ENCODE data around the gene WSCD1.

Gene WSCD1

GRCh38 chr17:6159541-6160231 is 89.5 kb downstream of the WSCD1 start:
- DNase-seq (ENCODE audit: extremely low read depth, insufficient read length): no peak
- Histone ChIP-seq H3K4me3 (replicated peaks; ENCODE audit: low read depth, low read length) (no peak overlapping the region), H3K27me3 (replicated peaks; ENCODE audit: control insufficient read depth, insufficient read depth, low read length) (no peaks in the 10 kb centered on the region), H3K36me3 (ENCODE audit: control insufficient read depth, insufficient read depth, low read length) (no peaks in the 10 kb centered on the region)
- TF ChIP-seq CTCF (IDR thresholded peaks at IDR 0.05; ENCODE audit: insufficient read depth, low read length, poor library complexity, severe bottlenecking): no peak

- no peak for DNase-seq (ENCODE audit: extremely low read depth, insufficient read length)
- H3K27me3 ChIP-seq (replicated peaks; ENCODE audit: control insufficient read depth, insufficient read depth, low read length): no peaks in the 10 kb centered on the region
These were observed 90.0 kb downstream of the WSCD1 start for GRCh38 chr17:6160232-6160555.

GRCh38 chr17:6160911-6161855 is 91.0 kb downstream of the WSCD1 start:
- H3K27me3 ChIP-seq (replicated peaks; ENCODE audit: control insufficient read depth, insufficient read depth, low read length): no peaks in the 10 kb centered on the region
- no peak for DNase-seq (ENCODE audit: extremely low read depth, insufficient read length)
- no peak overlapping the region for H3K4me3 ChIP-seq (replicated peaks; ENCODE audit: low read depth, low read length)
- no peaks in the 10 kb centered on the region for H3K36me3 ChIP-seq (ENCODE audit: control insufficient read depth, insufficient read depth, low read length)
- TF ChIP-seq CTCF (IDR thresholded peaks at IDR 0.05; ENCODE audit: insufficient read depth, low read length, poor library complexity, severe bottlenecking): no peak

More at GRCh38 chr17:6160232-6160555, 90.0 kb downstream of the WSCD1 start:
- Histone ChIP-seq H3K4me3 (replicated peaks; ENCODE audit: low read depth, low read length) (no peak overlapping the region), H3K36me3 (ENCODE audit: control insufficient read depth, insufficient read depth, low read length) (no peaks in the 10 kb centered on the region)
- TF ChIP-seq CTCF (IDR thresholded peaks at IDR 0.05; ENCODE audit: insufficient read depth, low read length, poor library complexity, severe bottlenecking): no peak

GRCh38 chr17:6162216-6162615 is 92.0 kb downstream of the WSCD1 start:
- DNase-seq (ENCODE audit: extremely low read depth, insufficient read length): no peak
- Histone ChIP-seq H3K4me3 (replicated peaks; ENCODE audit: low read depth, low read length) (no peak overlapping the region), H3K27me3 (replicated peaks; ENCODE audit: control insufficient read depth, insufficient read depth, low read length) (no peaks in the 10 kb centered on the region; the same call in 1 of the 2 replicates)

GRCh38 chr17:6162892-6163291 is 92.7 kb downstream of the WSCD1 start:
- DNase-seq (ENCODE audit: extremely low read depth, insufficient read length): no peak
- no peak for TF ChIP-seq CTCF (IDR thresholded peaks at IDR 0.05; ENCODE audit: insufficient read depth, low read length, poor library complexity, severe bottlenecking)
- no peaks in the 10 kb centered on the region; the same call in none of the 2 replicates for H3K27me3 ChIP-seq (replicated peaks; ENCODE audit: control insufficient read depth, insufficient read depth, low read length)
- no peak overlapping the region for H3K4me3 ChIP-seq (replicated peaks; ENCODE audit: low read depth, low read length)
- no peaks in the 10 kb centered on the region for H3K36me3 ChIP-seq (ENCODE audit: control insufficient read depth, insufficient read depth, low read length)

More at GRCh38 chr17:6162216-6162615, 92.0 kb downstream of the WSCD1 start:
- no peaks in the 10 kb centered on the region for H3K36me3 ChIP-seq (ENCODE audit: control insufficient read depth, insufficient read depth, low read length)
- TF ChIP-seq CTCF (IDR thresholded peaks at IDR 0.05; ENCODE audit: insufficient read depth, low read length, poor library complexity, severe bottlenecking): no peak
